ENCODE results near the gene MBD4.

DNA sequence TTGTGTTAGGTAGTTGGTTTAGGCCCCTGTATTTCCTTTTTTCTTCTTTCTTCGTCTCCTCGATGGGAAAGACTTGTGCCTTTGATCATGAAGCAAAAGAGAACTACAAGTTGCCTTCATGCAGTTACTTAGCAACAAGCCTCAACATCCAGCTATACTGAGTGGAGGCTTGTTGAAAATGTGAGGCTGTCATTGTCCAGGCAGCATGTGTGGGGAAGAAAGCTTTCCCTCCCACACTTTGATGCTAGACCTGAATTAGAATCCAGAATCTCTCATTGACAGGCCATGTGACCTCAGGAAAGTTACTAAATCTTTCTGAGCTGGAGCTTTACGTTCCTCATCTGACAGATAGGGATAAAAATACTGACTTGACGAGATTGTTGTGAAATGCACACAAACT lies 24.0 kb upstream of the MBD4 start:
- TF ChIP-seq CTCF (conservative IDR thresholded peaks at IDR 0.05) (no peak), ZFX (IDR thresholded peaks at IDR 0.05) (no peak)

Measured in C4-2B (cell line).